Neural cell (in vitro differentiated cells): Measurements from ENCODE around the gene DPY30. TPM values are rescaled to one million over a fixed set of nuclear protein-coding genes. Genes with fewer than 3 reads are reported as not detected.

Experiments used
- H2AFZ ChIP-seq: fragments of 200-600, 300-800 bp; sonication (generic), shearing (Covaris generic); 2 replicates; pipeline ENCODE4 v1.6.0; 2014; ENCODE audit warnings: low read depth, mild to moderate bottlenecking, antibody characterized with exemption, low read length, moderate library complexity
- H3F3A ChIP-seq: fragments of 200-600 bp; shearing (Covaris generic); 2 replicates; pipeline ENCODE4 v1.6.1; 2016; ENCODE audit warnings: mild to moderate bottlenecking, moderate library complexity, mixed read lengths, antibody characterized with exemption, low read length; ENCODE audit not compliant: insufficient read depth, poor library complexity, severe bottlenecking
- H3K27ac ChIP-seq: fragments of 200-600, 300-800 bp; sonication (generic), shearing (Covaris generic); 2 replicates; pipeline ENCODE4 v1.5.1; 2014; ENCODE audit warnings: mild to moderate bottlenecking, low read length, moderate library complexity
- H3K27me3 ChIP-seq: fragments of 300-800, 200-600 bp; sonication (generic), shearing (Covaris generic); 2 replicates; pipeline ENCODE4 v1.6.0; 2014; ENCODE audit warnings: mild to moderate bottlenecking, low read depth, low read length, moderate library complexity; ENCODE audit not compliant: insufficient read depth
- H3K36me3 ChIP-seq: fragments of 300-800, 200-600 bp; sonication (generic), shearing (Covaris generic); 2 replicates; pipeline ENCODE4 v1.5.1; 2014; ENCODE audit warnings: mild to moderate bottlenecking, antibody characterized with exemption, low read length, moderate library complexity; ENCODE audit not compliant: insufficient read depth
- H3K4me2 ChIP-seq: fragments of 300-800, 200-600 bp; sonication (generic), shearing (Covaris generic); 2 replicates; pipeline ENCODE4 v1.6.0; 2014; ENCODE audit warnings: mild to moderate bottlenecking, low read length
- H3K4me3 ChIP-seq: fragments of 300-800, 200-600 bp; sonication (generic), shearing (Covaris generic); 2 replicates; pipeline ENCODE4 v1.5.1; 2014; ENCODE audit warnings: mild to moderate bottlenecking, low read length, moderate library complexity
- H3K79me2 ChIP-seq: fragments of 200-600 bp; shearing (Covaris generic); replicated peaks from 2 replicates; pipeline ENCODE4 v1.6.0; 2014; ENCODE audit warnings: mild to moderate bottlenecking, low read length, moderate library complexity; ENCODE audit not compliant: insufficient read depth
- H3K9ac ChIP-seq: fragments of 300-800, 200-600 bp; sonication (generic), shearing (Covaris generic); 2 replicates; pipeline ENCODE4 v1.6.1; 2016; ENCODE audit warnings: mild to moderate bottlenecking, low read length, mixed read lengths
- H3K9me2 ChIP-seq: fragments of 200-600 bp; shearing (Covaris generic); 2 replicates; pipeline ENCODE4 v1.6.1; 2016; ENCODE audit warnings: mild to moderate bottlenecking, low read length, mixed read lengths; ENCODE audit not compliant: insufficient read depth
- H3K9me3 ChIP-seq: fragments of 200-600, 300-800 bp; sonication (generic), shearing (Covaris generic); 2 replicates; pipeline ENCODE4 v1.6.1; 2016; ENCODE audit warnings: mild to moderate bottlenecking, mixed run types, low read length, moderate library complexity, mixed read lengths
- H4K20me1 ChIP-seq: fragments of 200-600 bp; shearing (Covaris generic); 2 replicates; pipeline ENCODE4 v1.6.1; 2016; ENCODE audit warnings: mild to moderate bottlenecking, mixed run types; ENCODE audit not compliant: insufficient read depth
- CTCF ChIP-seq: fragments of 450-650 bp; IDR thresholded peaks from 2 replicates; pipeline ENCODE4 v1.5.1; 2014; ENCODE audit warnings: antibody characterized with exemption, mild to moderate bottlenecking, moderate library complexity; ENCODE audit not compliant: poor library complexity, severe bottlenecking
- EP300 ChIP-seq: fragments of 450-650 bp; conservative IDR thresholded peaks from 2 replicates; pipeline ENCODE4 v1.6.1; 2014; ENCODE audit warnings: antibody characterized with exemption, mild to moderate bottlenecking, moderate library complexity; ENCODE audit not compliant: poor library complexity, severe bottlenecking
- EZH2 ChIP-seq: fragments of 200-600, 300-800 bp; shearing (Covaris generic), sonication (generic); IDR thresholded peaks from 2 replicates; pipeline ENCODE4 v1.6.1; 2014; ENCODE audit warnings: antibody characterized with exemption, low read length, borderline replicate concordance, mild to moderate bottlenecking; ENCODE audit not compliant: insufficient read depth, poor library complexity, severe bottlenecking
- MXI1 ChIP-seq: fragments of 450-650 bp; conservative IDR thresholded peaks from 2 replicates; pipeline ENCODE4 v1.6.1; 2014; ENCODE audit warnings: antibody characterized with exemption, mild to moderate bottlenecking; ENCODE audit not compliant: poor library complexity, severe bottlenecking
- POLR2AphosphoS5 ChIP-seq: IDR thresholded peaks from 2 replicates; pipeline ENCODE4 v1.6.1; 2012
- RAD21 ChIP-seq: fragments of 450-650 bp; conservative IDR thresholded peaks from 2 replicates; pipeline ENCODE4 v1.6.1; 2014; ENCODE audit warnings: antibody characterized with exemption, mild to moderate bottlenecking, moderate library complexity
- SMC3 ChIP-seq: fragments of 450-650 bp; conservative IDR thresholded peaks from 2 replicates; pipeline ENCODE4 v1.6.1; 2014; ENCODE audit warnings: antibody characterized with exemption, mild to moderate bottlenecking, moderate library complexity; ENCODE audit not compliant: poor library complexity
- TAF1 ChIP-seq: IDR thresholded peaks from 2 replicates; pipeline ENCODE4 v1.6.1; 2012; ENCODE audit warnings: low read depth
- polyA plus RNA-seq: library from polyadenylated mRNA; depleted of rRNA; stranded (reverse); fragments of >200 nt; gene quantifications from 2 replicates; pipeline ENCODE4 v1.2.3, GENCODE V29; 2014
- TF ChIP-seq, protein P1 (sequence below): IDR thresholded peaks from 2 replicates; pipeline ENCODE4 v1.6.1; 2012; ENCODE audit warnings: borderline replicate concordance

Gene DPY30
- polyA plus RNA-seq, 1 donor from 2014 or later: 201 TPM

DNA sequence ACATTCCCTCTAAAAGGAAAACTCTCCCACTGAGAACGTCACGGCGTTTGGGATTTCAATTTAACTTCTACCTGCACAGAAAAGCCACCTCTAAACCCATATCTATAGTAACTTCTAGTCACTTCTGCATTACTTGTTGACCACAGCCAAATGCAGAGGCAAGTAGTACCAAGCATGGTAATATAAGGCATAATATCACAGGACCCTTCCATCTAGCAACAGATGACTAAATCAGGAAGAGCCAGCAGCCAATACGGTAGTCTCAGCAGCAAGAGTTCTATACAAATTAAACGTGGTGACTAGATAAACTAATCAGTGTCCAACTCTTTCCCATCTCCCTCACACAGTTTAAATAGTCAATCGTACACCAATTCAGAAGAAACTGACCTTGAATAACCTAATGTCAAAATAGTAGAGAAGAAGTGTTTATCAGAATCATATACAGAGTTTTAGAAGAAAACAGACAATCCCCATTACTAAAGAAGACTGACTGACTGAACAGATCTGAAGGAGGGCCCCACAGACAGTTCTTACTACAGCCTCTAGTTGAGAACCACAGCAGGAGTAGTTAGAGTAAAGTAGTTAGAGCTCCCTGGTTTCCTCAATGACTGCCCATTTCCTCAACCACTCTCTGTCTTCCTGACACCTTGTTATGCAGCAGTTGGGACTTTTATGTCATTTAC, 58.8 kb downstream of the DPY30 start:
- H4K20me1 ChIP-seq: no peaks in the 10 kb centered on the region
- no peak overlapping the region for H3K4me2 ChIP-seq
- H3K36me3 ChIP-seq: no peaks in the 10 kb centered on the region
- no peak overlapping the region for H3K27ac ChIP-seq
- no peaks in the 10 kb centered on the region for H3K9me3 ChIP-seq
- peaks cover 42% of the 10 kb centered on the region for H3K79me2 ChIP-seq
- H2AFZ ChIP-seq: no peak overlapping the region
- H3K4me3 ChIP-seq: no peak overlapping the region
- H3K27me3 ChIP-seq: no peaks in the 10 kb centered on the region
- H3F3A ChIP-seq: no peaks in the 10 kb centered on the region
- TF ChIP-seq POLR2AphosphoS5 (no peak), CTCF (no peak), MXI1 (no peak), TAF1 (no peak), SMC3 (no peak), EP300 (no peak), RAD21 (no peak), EZH2 (no peak)
- TF ChIP-seq, protein P1, sequence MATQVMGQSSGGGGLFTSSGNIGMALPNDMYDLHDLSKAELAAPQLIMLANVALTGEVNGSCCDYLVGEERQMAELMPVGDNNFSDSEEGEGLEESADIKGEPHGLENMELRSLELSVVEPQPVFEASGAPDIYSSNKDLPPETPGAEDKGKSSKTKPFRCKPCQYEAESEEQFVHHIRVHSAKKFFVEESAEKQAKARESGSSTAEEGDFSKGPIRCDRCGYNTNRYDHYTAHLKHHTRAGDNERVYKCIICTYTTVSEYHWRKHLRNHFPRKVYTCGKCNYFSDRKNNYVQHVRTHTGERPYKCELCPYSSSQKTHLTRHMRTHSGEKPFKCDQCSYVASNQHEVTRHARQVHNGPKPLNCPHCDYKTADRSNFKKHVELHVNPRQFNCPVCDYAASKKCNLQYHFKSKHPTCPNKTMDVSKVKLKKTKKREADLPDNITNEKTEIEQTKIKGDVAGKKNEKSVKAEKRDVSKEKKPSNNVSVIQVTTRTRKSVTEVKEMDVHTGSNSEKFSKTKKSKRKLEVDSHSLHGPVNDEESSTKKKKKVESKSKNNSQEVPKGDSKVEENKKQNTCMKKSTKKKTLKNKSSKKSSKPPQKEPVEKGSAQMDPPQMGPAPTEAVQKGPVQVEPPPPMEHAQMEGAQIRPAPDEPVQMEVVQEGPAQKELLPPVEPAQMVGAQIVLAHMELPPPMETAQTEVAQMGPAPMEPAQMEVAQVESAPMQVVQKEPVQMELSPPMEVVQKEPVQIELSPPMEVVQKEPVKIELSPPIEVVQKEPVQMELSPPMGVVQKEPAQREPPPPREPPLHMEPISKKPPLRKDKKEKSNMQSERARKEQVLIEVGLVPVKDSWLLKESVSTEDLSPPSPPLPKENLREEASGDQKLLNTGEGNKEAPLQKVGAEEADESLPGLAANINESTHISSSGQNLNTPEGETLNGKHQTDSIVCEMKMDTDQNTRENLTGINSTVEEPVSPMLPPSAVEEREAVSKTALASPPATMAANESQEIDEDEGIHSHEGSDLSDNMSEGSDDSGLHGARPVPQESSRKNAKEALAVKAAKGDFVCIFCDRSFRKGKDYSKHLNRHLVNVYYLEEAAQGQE: no peak
- no peaks in the 10 kb centered on the region for H3K9me2 ChIP-seq
- H3K9ac ChIP-seq: no peak overlapping the region

DNA sequence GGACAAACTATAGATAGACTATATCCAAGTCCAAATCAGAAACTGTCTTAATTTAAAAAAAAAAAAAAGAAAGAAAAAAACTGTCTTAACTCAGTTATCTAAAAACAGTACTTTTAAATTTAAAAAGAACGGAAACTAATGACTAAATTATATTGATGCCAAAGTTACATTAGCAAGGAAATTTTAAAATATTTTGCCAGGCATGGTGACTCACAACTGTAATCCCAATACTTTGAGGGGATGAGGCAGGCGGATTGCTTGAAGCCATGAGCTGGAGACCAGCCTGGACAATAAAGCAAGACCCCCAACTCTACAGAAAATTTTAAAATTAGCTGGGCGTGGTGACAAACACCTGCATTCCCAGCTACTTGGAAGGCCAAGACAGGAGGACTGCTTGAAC, 59.6 kb downstream of the DPY30 start:
- Histone ChIP-seq H3K9ac (no peak overlapping the region), H3K4me3 (no peak overlapping the region), H4K20me1 (no peaks in the 10 kb centered on the region), H3K9me2 (no peaks in the 10 kb centered on the region), H3K4me2 (no peak overlapping the region), H3F3A (no peaks in the 10 kb centered on the region), H3K36me3 (no peaks in the 10 kb centered on the region), H3K27me3 (no peaks in the 10 kb centered on the region), H2AFZ (no peak overlapping the region), H3K27ac (no peak overlapping the region), H3K79me2 (peaks cover 41% of the 10 kb centered on the region), H3K9me3 (no peaks in the 10 kb centered on the region)
- TF ChIP-seq, protein P1: no peak
- TF ChIP-seq EP300: no peak
- no peak for TF ChIP-seq CTCF
- TF ChIP-seq TAF1: no peak
- no peak for TF ChIP-seq EZH2
- TF ChIP-seq SMC3: no peak
- no peak for TF ChIP-seq MXI1
- TF ChIP-seq POLR2AphosphoS5: no peak
- TF ChIP-seq RAD21: no peak
